SJCRH30 (cell line): ENCODE data around the gene CLDND2. TPM values are rescaled to one million over a fixed set of nuclear protein-coding genes. Genes with fewer than 3 reads are reported as not detected.

Experiments
- DNase-seq, 2 experiments: peaks; one replicate each; pipeline ENCODE4 v3.0.0-alpha.2; 2015 to 2020
- H3K27ac ChIP-seq: fragments of 250-450 bp; sonication (Bioruptor Pico); 2 replicates; pipeline ENCODE4 v1.5.1; 2020; ENCODE audit warnings: mild to moderate bottlenecking, moderate library complexity
- H3K27me3 ChIP-seq: fragments of 250-450 bp; sonication (Bioruptor Pico); 2 replicates; pipeline ENCODE4 v1.5.1; 2020; ENCODE audit warnings: mild to moderate bottlenecking, moderate library complexity
- H3K36me3 ChIP-seq: fragments of 250-450 bp; sonication (Bioruptor Pico); 2 replicates; pipeline ENCODE4 v1.5.1; 2020; ENCODE audit warnings: mild to moderate bottlenecking, moderate library complexity
- H3K4me1 ChIP-seq: fragments of 250-450 bp; sonication (Bioruptor Pico); 2 replicates; pipeline ENCODE4 v1.5.1; 2020; ENCODE audit warnings: mild to moderate bottlenecking, moderate library complexity
- H3K4me3 ChIP-seq: fragments of 250-450 bp; sonication (Bioruptor Pico); 2 replicates; pipeline ENCODE4 v1.5.1; 2020; ENCODE audit warnings: mild to moderate bottlenecking, moderate library complexity
- H3K9me3 ChIP-seq: fragments of 250-450 bp; sonication (Bioruptor Pico); replicated peaks from 2 replicates; pipeline ENCODE4 v1.5.1; 2020; ENCODE audit warnings: mild to moderate bottlenecking, moderate library complexity
- total RNA-seq: library from RNA; depleted of rRNA; stranded (reverse); fragments of >200 nt; shearing (Covaris generic); gene quantifications from 2 replicates; pipeline ENCODE4 v1.2.3, GENCODE V29; 2014

CLDND2 gene
- total RNA-seq, 1 experiment from 2014 or later: not detected

GRCh38 chr19:51370230-51370629, 1.4 kb upstream of the CLDND2 start:
- no peak for DNase-seq
- peaks cover 7% of the 10 kb centered on the region; the same call in 1 of the 2 replicates for H3K4me1 ChIP-seq

GRCh38 chr19:51367565-51368365, 1.0 kb downstream of the CLDND2 start:
- DNase-seq: peak; percentile 96 to 97
- Histone ChIP-seq H3K9me3 (no peaks in the 10 kb centered on the region), H3K4me1 (peaks cover 7% of the 10 kb centered on the region; the same call in 1 of the 2 replicates), H3K36me3 (no peaks in the 10 kb centered on the region), H3K27me3 (no peaks in the 10 kb centered on the region), H3K4me3 (peak overlapping the region; percentile 68), H3K27ac (peak overlapping the region; percentile 99)

More at GRCh38 chr19:51370230-51370629, 1.4 kb upstream of the CLDND2 start:
- Histone ChIP-seq H3K36me3 (no peaks in the 10 kb centered on the region), H3K4me3 (no peak overlapping the region), H3K27ac (no peak overlapping the region), H3K9me3 (no peaks in the 10 kb centered on the region), H3K27me3 (no peaks in the 10 kb centered on the region)

GRCh38 chr19:51367255-51367564, 1.6 kb downstream of the CLDND2 start:
- H3K4me1 ChIP-seq: peaks cover 7% of the 10 kb centered on the region; the same call in 1 of the 2 replicates
- H3K27me3 ChIP-seq: no peaks in the 10 kb centered on the region
- no peak for DNase-seq
- peak overlapping the region; percentile 68 for H3K4me3 ChIP-seq
- no peaks in the 10 kb centered on the region for H3K9me3 ChIP-seq
- peak overlapping the region; percentile 99 for H3K27ac ChIP-seq
- no peaks in the 10 kb centered on the region for H3K36me3 ChIP-seq

DNA sequence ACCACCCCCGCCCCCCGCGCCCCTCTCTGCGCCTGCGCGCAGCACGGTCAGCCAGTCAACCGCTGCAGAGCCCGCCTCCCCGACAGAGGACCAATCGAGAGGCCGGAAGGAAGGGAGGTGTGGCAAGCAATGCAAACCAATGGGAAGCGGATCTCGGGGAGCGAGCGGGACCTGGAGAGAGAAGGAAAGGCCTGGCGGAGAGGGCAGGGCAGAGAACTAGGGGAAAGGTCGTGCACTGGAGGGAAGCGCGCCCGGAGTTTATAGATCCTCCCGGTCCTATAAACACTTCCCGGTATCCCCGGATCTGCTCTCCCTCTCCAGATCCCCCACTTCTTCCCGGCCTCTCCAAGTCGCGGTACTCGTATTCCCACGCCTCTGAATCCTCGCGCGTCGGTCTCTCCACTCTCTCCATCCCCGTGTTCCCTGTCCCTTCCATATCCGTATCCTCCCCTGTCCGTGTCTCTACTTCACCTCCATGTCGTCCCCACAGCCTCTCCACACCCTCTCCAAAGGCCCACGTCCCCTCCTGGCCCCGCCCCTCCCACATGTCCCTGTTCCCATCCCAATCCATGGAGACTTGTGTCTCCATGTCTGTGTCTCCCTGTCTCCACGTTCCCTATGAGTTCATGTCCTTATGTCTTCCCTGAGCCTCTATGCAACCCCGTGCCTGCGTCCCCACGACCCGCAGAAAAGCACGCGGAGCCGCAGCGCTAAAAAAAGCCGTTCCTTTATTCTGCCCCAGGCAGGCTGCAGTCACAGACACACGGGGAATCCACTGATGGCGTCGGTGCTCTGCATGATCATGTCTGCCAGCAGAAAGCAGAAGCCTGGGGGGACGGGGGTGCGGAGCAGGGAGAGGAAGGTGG, 2.2 kb downstream of the CLDND2 start:
- Histone ChIP-seq H3K9me3 (no peaks in the 10 kb centered on the region), H3K36me3 (no peaks in the 10 kb centered on the region), H3K4me3 (peak overlapping the region; percentile 68), H3K27me3 (no peaks in the 10 kb centered on the region), H3K27ac (peak overlapping the region; percentile 99), H3K4me1 (peaks cover 7% of the 10 kb centered on the region; the same call in 1 of the 2 replicates)
- peak; percentile 95 for DNase-seq

- peaks cover 7% of the 10 kb centered on the region; the same call in 1 of the 2 replicates for H3K4me1 ChIP-seq
- H3K27me3 ChIP-seq: no peaks in the 10 kb centered on the region
- peak within 1 kb of the TSS; percentile 68 for H3K4me3 ChIP-seq
- H3K36me3 ChIP-seq: no peaks in the 10 kb centered on the region
- no peak for DNase-seq
- H3K27ac ChIP-seq: peak within 1 kb of the TSS; percentile 99
- H3K9me3 ChIP-seq: no peaks in the 10 kb centered on the region
Observed at GRCh38 chr19:51365965-51366388, 2.8 kb downstream of the CLDND2 start, which contains the start of gene ETFB. TSS of gene ETFB (minus strand) at chr19:51366388. CDS start at chr19:51366326, 62 bp downstream.

GRCh38 chr19:51365211-51365964, 3.4 kb downstream of the CLDND2 start:
- Histone ChIP-seq H3K4me1 (peaks cover 7% of the 10 kb centered on the region; the same call in 1 of the 2 replicates), H3K36me3 (no peaks in the 10 kb centered on the region), H3K4me3 (peak overlapping the region; percentile 68), H3K9me3 (no peaks in the 10 kb centered on the region), H3K27ac (peak overlapping the region; percentile 99), H3K27me3 (no peaks in the 10 kb centered on the region)
- DNase-seq: peak in 1 of 2 experiments; percentile 19

- Histone ChIP-seq H3K27me3 (no peaks in the 10 kb centered on the region), H3K36me3 (no peaks in the 10 kb centered on the region), H3K4me1 (peaks cover 7% of the 10 kb centered on the region; the same call in 1 of the 2 replicates), H3K9me3 (no peaks in the 10 kb centered on the region), H3K27ac (no peak overlapping the region), H3K4me3 (no peak overlapping the region)
- no peak for DNase-seq
Observed at GRCh38 chr19:51364200-51365106, 4.3 kb downstream of the CLDND2 start.

DNA sequence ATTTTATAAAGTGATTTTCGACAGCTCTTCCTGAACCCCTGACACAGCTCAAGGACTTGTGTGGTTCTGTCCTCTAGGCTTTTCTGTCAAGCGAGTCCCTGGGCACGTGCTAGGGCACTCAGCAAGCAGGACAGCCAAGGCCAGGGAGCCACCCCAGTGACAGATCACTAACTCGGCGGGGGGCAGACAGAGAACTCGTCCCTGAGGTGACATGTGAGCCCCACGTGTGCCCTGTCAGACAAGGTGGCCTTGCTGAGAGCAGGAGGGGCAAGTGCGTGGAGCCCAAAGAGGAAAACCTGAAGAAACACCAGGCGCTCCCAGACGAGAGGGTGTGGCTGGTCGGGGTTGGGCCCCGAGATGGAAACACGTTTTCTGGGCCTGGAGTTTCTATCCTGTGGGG, 7.6 kb downstream of the CLDND2 start:
- Histone ChIP-seq H3K27me3 (no peaks in the 10 kb centered on the region), H3K4me1 (no peaks in the 10 kb centered on the region)

DNA sequence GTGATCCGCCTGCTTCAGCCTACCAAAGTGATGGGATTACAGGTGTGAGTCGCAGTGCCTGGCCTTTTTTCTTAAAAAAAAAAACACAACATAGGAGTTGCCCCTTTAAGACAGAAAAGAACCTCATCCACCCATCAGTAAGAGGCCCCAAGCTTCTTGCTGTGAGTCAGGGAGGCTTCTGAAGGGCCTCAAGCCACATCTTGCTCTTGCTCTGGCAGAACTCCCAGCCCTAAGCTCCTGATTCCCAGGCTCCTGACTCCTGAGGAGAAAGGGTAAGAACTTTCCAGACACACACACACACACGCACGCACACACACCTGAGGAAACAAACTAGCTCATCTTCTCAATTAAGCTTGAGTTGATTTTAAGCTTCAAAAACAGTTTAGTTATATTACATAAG, 9.5 kb downstream of the CLDND2 start:
- Histone ChIP-seq H3K9me3 (no peaks in the 10 kb centered on the region), H3K4me3 (no peak overlapping the region), H3K27me3 (no peaks in the 10 kb centered on the region), H3K36me3 (no peaks in the 10 kb centered on the region), H3K4me1 (no peaks in the 10 kb centered on the region), H3K27ac (no peak overlapping the region)
- DNase-seq: no peak

More for the DNA sequence above, 7.6 kb downstream of the CLDND2 start:
- no peak overlapping the region for H3K4me3 ChIP-seq
- H3K27ac ChIP-seq: no peak overlapping the region
- no peaks in the 10 kb centered on the region for H3K9me3 ChIP-seq
- no peak for DNase-seq
- no peaks in the 10 kb centered on the region for H3K36me3 ChIP-seq

GRCh38 chr19:51357952-51358351, 10.9 kb downstream of the CLDND2 start:
- H3K9me3 ChIP-seq: no peaks in the 10 kb centered on the region
- no peaks in the 10 kb centered on the region for H3K4me1 ChIP-seq
- H3K27me3 ChIP-seq: no peaks in the 10 kb centered on the region
- no peak overlapping the region for H3K27ac ChIP-seq
- no peak for DNase-seq
- no peak overlapping the region for H3K4me3 ChIP-seq
- no peaks in the 10 kb centered on the region for H3K36me3 ChIP-seq

DNA sequence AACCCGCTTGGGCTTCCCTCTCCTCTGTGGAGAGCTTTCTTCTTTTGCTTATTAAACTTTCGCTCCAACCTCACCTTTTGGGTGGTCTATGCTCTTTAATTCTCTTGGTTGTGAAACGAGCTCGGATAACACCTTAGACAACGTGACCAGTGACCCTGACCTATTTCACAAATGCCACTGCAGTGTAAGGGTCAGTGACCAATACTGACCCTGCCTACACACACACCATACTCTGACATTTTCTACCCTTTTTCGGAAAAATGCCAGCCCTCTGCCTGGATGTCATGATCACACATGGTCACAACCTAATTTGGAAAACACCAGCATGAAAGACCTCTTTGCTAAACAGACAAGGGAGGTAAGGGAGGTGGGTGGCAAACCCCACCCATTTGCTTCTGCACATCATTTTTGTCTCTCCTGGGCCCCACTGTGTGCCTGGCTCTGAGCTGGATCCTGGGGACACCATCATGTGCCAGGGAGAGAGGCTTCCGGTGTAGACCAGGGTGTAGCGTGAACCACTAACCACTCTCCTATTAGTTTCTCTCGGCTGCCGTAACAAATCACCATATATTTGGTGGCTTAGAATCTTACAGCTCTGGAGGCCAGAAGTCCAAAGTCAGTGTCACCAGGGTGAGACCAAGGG, 12.5 kb downstream of the CLDND2 start:
- Histone ChIP-seq H3K4me3 (no peak overlapping the region), H3K36me3 (no peaks in the 10 kb centered on the region), H3K27me3 (no peaks in the 10 kb centered on the region), H3K9me3 (no peaks in the 10 kb centered on the region), H3K27ac (no peak overlapping the region), H3K4me1 (no peaks in the 10 kb centered on the region)
- DNase-seq: no peak

GRCh38 chr19:51354742-51355148, 14.1 kb downstream of the CLDND2 start:
- Histone ChIP-seq H3K36me3 (no peaks in the 10 kb centered on the region), H3K4me3 (no peak overlapping the region), H3K27me3 (no peaks in the 10 kb centered on the region), H3K27ac (peak overlapping the region; percentile 62), H3K4me1 (peaks cover 11% of the 10 kb centered on the region; the same call in 1 of the 2 replicates), H3K9me3 (no peaks in the 10 kb centered on the region)
- DNase-seq: peak; percentile 76 to 84

DNA sequence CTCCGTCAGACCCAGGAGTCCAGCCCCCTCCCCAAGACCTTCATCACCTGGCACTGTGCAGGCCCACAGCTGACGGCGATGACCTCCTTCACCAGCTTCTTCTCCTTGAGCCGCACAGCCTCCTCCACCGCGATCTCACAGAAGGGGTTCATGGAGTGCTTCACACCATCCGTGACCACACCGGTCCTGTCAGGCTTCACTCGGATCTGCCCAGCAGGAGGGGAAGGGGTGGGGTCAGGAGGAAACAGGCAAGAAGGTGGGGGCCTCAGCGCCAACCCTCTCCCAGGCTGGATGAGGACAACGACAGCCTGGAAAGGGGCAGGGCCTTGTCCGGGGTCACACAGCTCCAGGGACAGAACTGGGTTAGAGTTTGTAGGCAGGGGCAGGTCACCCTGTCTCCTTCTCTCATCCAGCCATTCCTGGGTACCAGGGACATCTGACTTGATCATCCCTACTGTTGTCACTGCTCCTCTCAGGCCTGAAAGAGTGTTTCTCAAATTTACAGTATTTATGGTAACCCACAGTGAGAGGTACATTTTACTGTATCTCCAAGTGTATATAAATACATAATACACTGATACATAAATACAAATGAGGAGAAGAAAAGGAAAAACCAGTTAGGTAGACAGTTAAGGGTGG, 14.6 kb downstream of the CLDND2 start:
- no peaks in the 10 kb centered on the region for H3K9me3 ChIP-seq
- DNase-seq: peak; percentile 23 to 26
- no peak overlapping the region for H3K4me3 ChIP-seq
- no peaks in the 10 kb centered on the region for H3K36me3 ChIP-seq
- peak overlapping the region; percentile 62 for H3K27ac ChIP-seq
- peaks cover 11% of the 10 kb centered on the region; the same call in 1 of the 2 replicates for H3K4me1 ChIP-seq
- H3K27me3 ChIP-seq: no peaks in the 10 kb centered on the region
